HG03442 (cell line): Measurements from ENCODE around the gene ARL2BP.
"Not testable (repeated sequence)": the region's sequence is repeated elsewhere in the genome, so short reads cannot be mapped to it uniquely, and the experiment has no call there.

Experiments
- ATAC-seq: cut with Tn5 transposase; IDR thresholded peaks from one replicate; pipeline ENCODE4 v1.9.1; 2021; ENCODE audit warnings: mild to moderate bottlenecking, moderate library complexity; ENCODE audit not compliant: unreplicated experiment

The ARL2BP gene

GRCh38 chr16:57244767-57245471 lies at the start of gene ARL2BP:
ARL2BP (plus strand) TSS chr16:57245259; CDS start chr16:57245368, 109 bp downstream.
- ATAC-seq: peak; percentile 95

GRCh38 chr16:57196286-57196685 lies 48.8 kb upstream of the ARL2BP start:
- no peak for ATAC-seq

- no peak for ATAC-seq
These were observed 48.3 kb upstream of the ARL2BP start for GRCh38 chr16:57196753-57197152.

GRCh38 chr16:57200321-57200720 lies 44.7 kb upstream of the ARL2BP start:
- ATAC-seq: not testable (repeated sequence)

GRCh38 chr16:57200926-57201325 lies 44.1 kb upstream of the ARL2BP start:
- ATAC-seq: not testable (repeated sequence)

GRCh38 chr16:57202095-57202886 lies 42.8 kb upstream of the ARL2BP start:
- no peak for ATAC-seq

- ATAC-seq: no peak
These were observed 41.6 kb upstream of the ARL2BP start for GRCh38 chr16:57203451-57203850.

- ATAC-seq: no peak
These were observed 40.4 kb upstream of the ARL2BP start for GRCh38 chr16:57204675-57205074.

- ATAC-seq: no peak
These were observed 36.1 kb upstream of the ARL2BP start for GRCh38 chr16:57208926-57209325.

GRCh38 chr16:57209780-57210179 lies 35.3 kb upstream of the ARL2BP start:
- ATAC-seq: no peak

GRCh38 chr16:57213462-57213861 lies 31.6 kb upstream of the ARL2BP start:
- ATAC-seq: no peak

GRCh38 chr16:57216968-57217367 lies 28.1 kb upstream of the ARL2BP start:
- ATAC-seq: no peak

- no peak for ATAC-seq
These were observed 22.0 kb upstream of the ARL2BP start for GRCh38 chr16:57223057-57223456.

GRCh38 chr16:57224651-57225335 lies 20.3 kb upstream of the ARL2BP start:
- no peak for ATAC-seq

- ATAC-seq: no peak
These were observed 19.1 kb upstream of the ARL2BP start for GRCh38 chr16:57225978-57226377.

- ATAC-seq: no peak
These were observed 18.1 kb upstream of the ARL2BP start for GRCh38 chr16:57226701-57227621.

- ATAC-seq: no peak
These were observed 16.0 kb upstream of the ARL2BP start for GRCh38 chr16:57229079-57229478.

- no peak for ATAC-seq
These were observed 13.2 kb upstream of the ARL2BP start for GRCh38 chr16:57231821-57232350.

GRCh38 chr16:57233944-57234706 lies 10.9 kb upstream of the ARL2BP start:
- ATAC-seq: no peak

- no peak for ATAC-seq
These were observed 10.4 kb upstream of the ARL2BP start for GRCh38 chr16:57234707-57235092.
